T follicular helper cell (primary cell): ENCODE data around the gene STX18.
"Not testable (repeated sequence)": the region's sequence is repeated elsewhere in the genome, so short reads cannot be mapped to it uniquely, and the experiment has no call there.

Experiments used
- DNase-seq: peaks from one replicate; pipeline ENCODE4 v3.0.0-alpha.2; 2020; ENCODE audit warnings: low read depth

The STX18 gene

GRCh38 chr4:4509521-4509920, 32.3 kb downstream of the STX18 start:
- DNase-seq: no peak

- no peak for DNase-seq
These were observed 33.9 kb downstream of the STX18 start for GRCh38 chr4:4507923-4508322.

GRCh38 chr4:4507403-4507802, 34.4 kb downstream of the STX18 start:
- DNase-seq: no peak

GRCh38 chr4:4506961-4507360, 34.9 kb downstream of the STX18 start:
- DNase-seq: no peak

- DNase-seq: not testable (repeated sequence)
These were observed 36.6 kb downstream of the STX18 start for GRCh38 chr4:4505211-4505610.

- no peak for DNase-seq
These were observed 37.1 kb downstream of the STX18 start for GRCh38 chr4:4504783-4505182.

- no peak for DNase-seq
These were observed 39.0 kb downstream of the STX18 start for GRCh38 chr4:4502694-4503311.

- no peak for DNase-seq
These were observed 40.2 kb downstream of the STX18 start for GRCh38 chr4:4501679-4502078.

GRCh38 chr4:4499438-4500123, 42.3 kb downstream of the STX18 start:
- DNase-seq: no peak

GRCh38 chr4:4496592-4497372, 45.1 kb downstream of the STX18 start:
- DNase-seq: no peak

- DNase-seq: no peak
These were observed 47.0 kb downstream of the STX18 start for GRCh38 chr4:4494882-4495281.

- no peak for DNase-seq
These were observed 49.5 kb downstream of the STX18 start for GRCh38 chr4:4492161-4492847.

- no peak for DNase-seq
These were observed 50.4 kb downstream of the STX18 start for GRCh38 chr4:4491396-4491893.

- no peak for DNase-seq
These were observed 51.0 kb downstream of the STX18 start for GRCh38 chr4:4490816-4491215.

- DNase-seq: no peak
These were observed 51.8 kb downstream of the STX18 start for GRCh38 chr4:4490041-4490440.

- DNase-seq: peak; percentile 55
These were observed 53.1 kb downstream of the STX18 start for GRCh38 chr4:4488405-4489404.

- DNase-seq: no peak
These were observed 54.9 kb downstream of the STX18 start for GRCh38 chr4:4486969-4487368.

GRCh38 chr4:4485806-4486205, 56.0 kb downstream of the STX18 start:
- DNase-seq: no peak

GRCh38 chr4:4481399-4481994, 60.4 kb downstream of the STX18 start:
- no peak for DNase-seq

GRCh38 chr4:4480685-4481398, 61.0 kb downstream of the STX18 start:
- no peak for DNase-seq
